Mesothelial cell of epicardium (in vitro differentiated cells): ENCODE measurements around the gene PRKG1. TPM values are rescaled to one million over a fixed set of nuclear protein-coding genes. Genes with fewer than 3 reads are reported as not detected.

Experiments used
- DNase-seq, 2 experiments: peaks; one replicate each; pipeline ENCODE4 v3.0.0; 2021; ENCODE audit warnings: low spot score in 2 of 2; ENCODE audit not compliant: unreplicated experiment in 2 of 2
- H3K27ac Mint-ChIP-seq: 2 replicates; pipeline ENCODE4 v1.8.0; 2021; ENCODE audit warnings: mixed read lengths
- H3K27me3 Mint-ChIP-seq: 2 replicates; pipeline ENCODE4 v1.8.0; 2021; ENCODE audit warnings: low read depth, mixed read lengths
- H3K36me3 Mint-ChIP-seq: 2 replicates; pipeline ENCODE4 v1.8.0; 2021; ENCODE audit warnings: mixed read lengths
- H3K4me1 Mint-ChIP-seq: 2 replicates; pipeline ENCODE4 v1.8.0; 2021; ENCODE audit warnings: mixed read lengths
- H3K4me3 Mint-ChIP-seq: 2 replicates; pipeline ENCODE4 v1.8.0; 2021; ENCODE audit warnings: mild to moderate bottlenecking, moderate library complexity, mixed read lengths
- H3K9me3 Mint-ChIP-seq: 2 replicates; pipeline ENCODE4 v1.8.0; 2021; ENCODE audit warnings: mixed read lengths
- total RNA-seq: library from RNA; stranded (reverse); gene quantifications from 3 replicates; pipeline ENCODE4 v1.2.1, GENCODE V29; 2021
- TF ChIP-seq, protein P1 (sequence below): fragments of 200-600 bp; sonication (generic); IDR thresholded peaks from one replicate; pipeline ENCODE4 v1.5.0; 2021; ENCODE audit warnings: antibody characterized with exemption; ENCODE audit not compliant: unreplicated experiment

Gene PRKG1
- total RNA-seq, 1 donor from 2014 or later, result 37.0 TPM

DNA sequence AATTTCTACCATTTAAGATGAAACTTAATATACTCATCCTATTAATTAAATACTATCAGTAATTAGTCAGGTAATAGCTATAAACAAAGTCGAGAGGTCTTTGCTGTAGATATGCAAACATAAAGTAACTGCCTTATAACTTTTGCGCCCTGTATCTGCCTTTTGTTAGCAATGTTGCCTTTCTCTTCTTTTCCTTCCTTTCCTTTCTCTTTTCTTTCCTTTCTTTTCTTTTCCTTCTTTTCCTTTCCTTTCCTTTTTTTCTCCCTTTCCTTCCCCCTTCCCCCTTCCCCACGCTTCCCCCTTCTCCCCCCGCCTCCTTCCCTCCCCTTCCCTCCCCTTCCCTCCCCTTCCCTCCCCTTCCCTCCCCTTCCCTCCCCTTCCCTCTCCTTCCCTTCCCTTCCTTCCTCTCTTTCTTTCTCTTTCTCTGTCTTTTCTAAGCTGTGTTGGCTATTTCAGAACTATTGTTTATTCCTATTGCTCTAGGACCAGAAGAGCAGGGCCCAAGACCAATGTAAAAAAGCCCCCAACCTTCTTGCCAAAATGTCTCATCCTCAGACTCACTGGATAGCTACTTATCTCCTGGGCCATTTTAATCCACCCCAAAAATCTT is 1174.5 kb downstream of the PRKG1 start:
- Mint-ChIP-seq H3K36me3 (no peaks in the 10 kb centered on the region), H3K4me3 (no peak overlapping the region), H3K4me1 (no peaks in the 10 kb centered on the region), H3K27me3 (no peaks in the 10 kb centered on the region), H3K9me3 (no peaks in the 10 kb centered on the region), H3K27ac (no peak overlapping the region)
- DNase-seq, result no peak
- TF ChIP-seq, protein P1, sequence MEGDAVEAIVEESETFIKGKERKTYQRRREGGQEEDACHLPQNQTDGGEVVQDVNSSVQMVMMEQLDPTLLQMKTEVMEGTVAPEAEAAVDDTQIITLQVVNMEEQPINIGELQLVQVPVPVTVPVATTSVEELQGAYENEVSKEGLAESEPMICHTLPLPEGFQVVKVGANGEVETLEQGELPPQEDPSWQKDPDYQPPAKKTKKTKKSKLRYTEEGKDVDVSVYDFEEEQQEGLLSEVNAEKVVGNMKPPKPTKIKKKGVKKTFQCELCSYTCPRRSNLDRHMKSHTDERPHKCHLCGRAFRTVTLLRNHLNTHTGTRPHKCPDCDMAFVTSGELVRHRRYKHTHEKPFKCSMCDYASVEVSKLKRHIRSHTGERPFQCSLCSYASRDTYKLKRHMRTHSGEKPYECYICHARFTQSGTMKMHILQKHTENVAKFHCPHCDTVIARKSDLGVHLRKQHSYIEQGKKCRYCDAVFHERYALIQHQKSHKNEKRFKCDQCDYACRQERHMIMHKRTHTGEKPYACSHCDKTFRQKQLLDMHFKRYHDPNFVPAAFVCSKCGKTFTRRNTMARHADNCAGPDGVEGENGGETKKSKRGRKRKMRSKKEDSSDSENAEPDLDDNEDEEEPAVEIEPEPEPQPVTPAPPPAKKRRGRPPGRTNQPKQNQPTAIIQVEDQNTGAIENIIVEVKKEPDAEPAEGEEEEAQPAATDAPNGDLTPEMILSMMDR, result no peak

DNA sequence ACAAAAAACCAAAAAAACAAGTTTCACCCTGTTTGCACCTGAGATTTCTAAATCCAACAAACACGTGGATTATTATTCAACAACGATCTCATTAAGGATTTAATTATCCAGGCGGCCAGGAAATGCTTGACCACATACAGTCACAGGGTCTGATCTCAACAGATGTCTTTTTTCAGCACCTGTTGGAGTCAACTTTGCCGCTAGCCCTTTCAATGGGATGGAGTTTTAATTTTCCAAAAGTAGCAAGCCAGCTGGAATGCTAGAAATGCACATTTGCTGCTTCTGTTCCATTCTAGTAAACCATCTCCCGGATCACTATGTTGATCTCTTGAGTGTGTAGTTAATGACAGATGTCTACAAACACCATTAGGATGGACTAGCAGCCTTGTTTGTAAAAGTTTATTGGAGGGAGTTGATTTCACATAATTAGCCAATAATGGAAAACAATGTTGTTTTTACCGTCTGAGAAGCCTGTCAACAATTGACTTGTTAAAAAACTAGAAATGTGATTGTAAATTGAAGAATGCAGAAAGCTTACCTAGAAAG is 1175.6 kb downstream of the PRKG1 start:
- Mint-ChIP-seq H3K9me3 (no peaks in the 10 kb centered on the region), H3K27ac (no peak overlapping the region), H3K36me3 (no peaks in the 10 kb centered on the region), H3K27me3 (no peaks in the 10 kb centered on the region), H3K4me1 (no peaks in the 10 kb centered on the region), H3K4me3 (no peak overlapping the region)
- DNase-seq, result no peak
- TF ChIP-seq, protein P1, result no peak

DNA sequence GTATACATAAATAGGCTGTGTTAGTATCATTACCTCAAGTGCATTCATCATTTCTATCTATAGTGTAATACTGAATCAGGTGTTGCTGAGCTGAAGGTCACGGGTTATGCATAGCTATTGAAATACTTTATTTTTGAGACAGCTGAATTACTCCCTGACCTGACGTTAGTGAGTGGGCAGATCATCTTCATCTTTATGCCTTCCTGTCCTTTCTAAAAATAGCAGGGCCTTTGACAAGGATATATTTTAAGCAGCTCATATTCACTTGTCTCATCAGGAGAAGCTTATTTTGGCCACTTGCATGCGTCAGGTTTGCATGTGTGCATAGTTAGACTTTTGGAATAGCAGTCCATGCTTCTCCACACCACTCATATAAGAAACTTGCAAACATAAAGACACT is 1176.2 kb downstream of the PRKG1 start:
- Mint-ChIP-seq H3K4me3 (no peak overlapping the region), H3K36me3 (no peaks in the 10 kb centered on the region), H3K27me3 (no peaks in the 10 kb centered on the region), H3K9me3 (no peaks in the 10 kb centered on the region), H3K27ac (no peak overlapping the region), H3K4me1 (no peaks in the 10 kb centered on the region)
- no peak for DNase-seq
- TF ChIP-seq, protein P1, result no peak

DNA sequence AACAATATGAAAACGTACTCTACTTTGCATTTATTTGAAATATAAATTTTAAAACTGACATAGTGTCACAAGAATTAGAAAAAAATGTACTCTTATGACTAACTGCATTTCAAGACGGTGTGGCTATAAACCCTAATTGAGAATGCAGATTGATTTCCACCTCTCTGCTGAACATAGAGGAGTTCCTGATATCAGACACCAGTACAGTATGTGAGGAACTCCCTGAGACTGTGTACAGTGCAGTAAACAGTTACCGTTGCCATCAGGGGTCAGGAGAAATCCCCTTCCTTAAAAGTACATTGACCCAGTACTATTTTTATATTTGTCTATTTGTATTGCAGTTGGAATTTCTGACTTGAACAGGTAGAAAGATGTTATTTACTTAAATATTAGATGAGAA is 1178.0 kb downstream of the PRKG1 start:
- H3K4me3 Mint-ChIP-seq, result no peak overlapping the region
- H3K36me3 Mint-ChIP-seq, result no peaks in the 10 kb centered on the region
- no peaks in the 10 kb centered on the region for H3K27me3 Mint-ChIP-seq
- no peak for DNase-seq
- H3K27ac Mint-ChIP-seq, result no peak overlapping the region
- H3K9me3 Mint-ChIP-seq, result no peaks in the 10 kb centered on the region
- H3K4me1 Mint-ChIP-seq, result no peaks in the 10 kb centered on the region
- TF ChIP-seq, protein P1, result no peak

DNA sequence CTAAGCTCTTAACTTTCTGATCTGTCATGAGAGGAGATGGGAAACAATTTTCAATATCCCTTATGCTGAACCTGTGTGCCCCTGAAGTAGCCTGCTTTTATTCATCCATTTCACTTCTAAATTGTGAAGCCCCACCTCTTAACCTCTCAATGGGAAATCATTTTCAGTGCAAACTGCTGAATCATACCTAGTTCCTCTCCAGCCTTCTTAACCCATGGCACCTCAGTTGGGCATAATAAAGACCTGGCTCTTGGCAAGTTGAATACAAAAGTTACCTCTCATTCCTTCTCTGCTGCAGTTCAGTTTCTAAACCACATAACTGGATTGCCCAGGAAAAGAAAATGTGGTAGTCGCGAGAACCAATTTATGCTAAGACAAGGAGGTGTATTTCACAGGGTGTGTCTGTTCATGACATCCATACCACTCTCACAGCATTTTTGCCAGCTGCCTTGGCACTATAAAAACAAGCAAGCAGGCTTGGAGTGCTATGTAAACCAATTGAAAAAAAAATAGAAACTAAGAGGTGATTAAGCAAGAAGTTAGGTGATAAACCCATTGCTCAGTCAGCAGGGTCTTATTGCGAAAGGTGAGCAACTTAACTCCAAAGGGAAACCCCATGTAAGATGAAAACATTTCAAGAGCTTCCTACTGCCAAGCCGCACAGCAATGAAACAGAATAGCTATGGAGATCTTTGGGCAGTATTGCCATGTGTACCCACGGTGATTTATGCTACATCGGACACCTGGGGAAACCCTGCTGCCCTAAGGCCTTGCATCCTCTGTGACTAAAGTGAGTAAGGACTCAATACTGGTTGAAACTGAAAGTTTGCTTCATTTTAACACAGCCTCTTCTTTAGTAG is 1182.8 kb downstream of the PRKG1 start:
- Mint-ChIP-seq H3K9me3 (no peaks in the 10 kb centered on the region), H3K4me1 (peaks cover 10% of the 10 kb centered on the region), H3K27ac (no peak overlapping the region), H3K36me3 (no peaks in the 10 kb centered on the region), H3K27me3 (no peaks in the 10 kb centered on the region), H3K4me3 (no peak overlapping the region)
- TF ChIP-seq, protein P1, result no peak
- DNase-seq, result no peak
